GM13977 (cell line): ENCODE measurements around the gene SRGAP2B.
"Not testable (repeated sequence)": the region's sequence is repeated elsewhere in the genome, so short reads cannot be mapped to it uniquely, and the experiment has no call there.

Source experiments
- DNase-seq: peaks from one replicate; pipeline ENCODE4 v3.0.0; 2012; ENCODE audit warnings: low spot score
- in situ Hi-C: fragments of 300-500 bp; cut with MboI; formaldehyde crosslinking; loops from one replicate; pipeline ENCODE4 v1.12.0; 2022; ENCODE audit warnings: low sequenced_read_pairs, low pct_unique_long_range_greater_than_20kb, mixed read lengths, inconsistent platforms; ENCODE audit not compliant: unreplicated experiment

SRGAP2B gene

GRCh38 chr1:144936186-144936732 lies 158.9 kb downstream of the SRGAP2B start:
- DNase-seq, in situ Hi-C loops: not testable (repeated sequence)

GRCh38 chr1:144935310-144935709 lies 159.8 kb downstream of the SRGAP2B start:
- in situ Hi-C loops, DNase-seq: not testable (repeated sequence)

GRCh38 chr1:144933014-144933413 lies 162.1 kb downstream of the SRGAP2B start:
- DNase-seq, in situ Hi-C loops: not testable (repeated sequence)

GRCh38 chr1:144932153-144932552 lies 163.0 kb downstream of the SRGAP2B start:
- in situ Hi-C loops, DNase-seq: not testable (repeated sequence)

- in situ Hi-C loops, DNase-seq: not testable (repeated sequence)
Observed at GRCh38 chr1:144931553-144931952, 163.6 kb downstream of the SRGAP2B start.

- in situ Hi-C loops, DNase-seq: not testable (repeated sequence)
Observed at GRCh38 chr1:144930085-144930777, 164.9 kb downstream of the SRGAP2B start.

- in situ Hi-C loops, DNase-seq: not testable (repeated sequence)
Observed at GRCh38 chr1:144927292-144927691, 167.8 kb downstream of the SRGAP2B start.

- in situ Hi-C loops, DNase-seq: not testable (repeated sequence)
Observed at GRCh38 chr1:144923640-144924039, 171.5 kb downstream of the SRGAP2B start.

- in situ Hi-C loops, DNase-seq: not testable (repeated sequence)
Observed at GRCh38 chr1:144922785-144923184, 172.3 kb downstream of the SRGAP2B start.

- DNase-seq, in situ Hi-C loops: not testable (repeated sequence)
Observed at GRCh38 chr1:144919106-144919505, 176.0 kb downstream of the SRGAP2B start.

GRCh38 chr1:144918027-144918603 lies 177.0 kb downstream of the SRGAP2B start:
- in situ Hi-C loops, DNase-seq: not testable (repeated sequence)

- in situ Hi-C loops, DNase-seq: not testable (repeated sequence)
Observed at GRCh38 chr1:144917154-144918026, 177.7 kb downstream of the SRGAP2B start.

- DNase-seq, in situ Hi-C loops: not testable (repeated sequence)
Observed at GRCh38 chr1:144913977-144914734, 181.0 kb downstream of the SRGAP2B start.

- in situ Hi-C loops, DNase-seq: not testable (repeated sequence)
Observed at GRCh38 chr1:144913458-144913857, 181.7 kb downstream of the SRGAP2B start.

- in situ Hi-C loops, DNase-seq: not testable (repeated sequence)
Observed at GRCh38 chr1:144910729-144911128, 184.4 kb downstream of the SRGAP2B start.

- DNase-seq, in situ Hi-C loops: not testable (repeated sequence)
Observed at GRCh38 chr1:144900841-144901240, 194.3 kb downstream of the SRGAP2B start.

GRCh38 chr1:144894454-144895201 lies 200.5 kb downstream of the SRGAP2B start:
- DNase-seq, in situ Hi-C loops: not testable (repeated sequence)
